ENCODE data around the gene RALB. TPM values are rescaled to one million over a fixed set of nuclear protein-coding genes. Genes with fewer than 3 reads are reported as not detected.

RALB gene
- total and polyA plus RNA-seq, 2 experiments from 2014 or later, result 15.2 to 17.4 TPM

GRCh38 chr2:120317180-120317533, 64.5 kb downstream of the RALB start (continued):
- TF ChIP-seq, protein P1, sequence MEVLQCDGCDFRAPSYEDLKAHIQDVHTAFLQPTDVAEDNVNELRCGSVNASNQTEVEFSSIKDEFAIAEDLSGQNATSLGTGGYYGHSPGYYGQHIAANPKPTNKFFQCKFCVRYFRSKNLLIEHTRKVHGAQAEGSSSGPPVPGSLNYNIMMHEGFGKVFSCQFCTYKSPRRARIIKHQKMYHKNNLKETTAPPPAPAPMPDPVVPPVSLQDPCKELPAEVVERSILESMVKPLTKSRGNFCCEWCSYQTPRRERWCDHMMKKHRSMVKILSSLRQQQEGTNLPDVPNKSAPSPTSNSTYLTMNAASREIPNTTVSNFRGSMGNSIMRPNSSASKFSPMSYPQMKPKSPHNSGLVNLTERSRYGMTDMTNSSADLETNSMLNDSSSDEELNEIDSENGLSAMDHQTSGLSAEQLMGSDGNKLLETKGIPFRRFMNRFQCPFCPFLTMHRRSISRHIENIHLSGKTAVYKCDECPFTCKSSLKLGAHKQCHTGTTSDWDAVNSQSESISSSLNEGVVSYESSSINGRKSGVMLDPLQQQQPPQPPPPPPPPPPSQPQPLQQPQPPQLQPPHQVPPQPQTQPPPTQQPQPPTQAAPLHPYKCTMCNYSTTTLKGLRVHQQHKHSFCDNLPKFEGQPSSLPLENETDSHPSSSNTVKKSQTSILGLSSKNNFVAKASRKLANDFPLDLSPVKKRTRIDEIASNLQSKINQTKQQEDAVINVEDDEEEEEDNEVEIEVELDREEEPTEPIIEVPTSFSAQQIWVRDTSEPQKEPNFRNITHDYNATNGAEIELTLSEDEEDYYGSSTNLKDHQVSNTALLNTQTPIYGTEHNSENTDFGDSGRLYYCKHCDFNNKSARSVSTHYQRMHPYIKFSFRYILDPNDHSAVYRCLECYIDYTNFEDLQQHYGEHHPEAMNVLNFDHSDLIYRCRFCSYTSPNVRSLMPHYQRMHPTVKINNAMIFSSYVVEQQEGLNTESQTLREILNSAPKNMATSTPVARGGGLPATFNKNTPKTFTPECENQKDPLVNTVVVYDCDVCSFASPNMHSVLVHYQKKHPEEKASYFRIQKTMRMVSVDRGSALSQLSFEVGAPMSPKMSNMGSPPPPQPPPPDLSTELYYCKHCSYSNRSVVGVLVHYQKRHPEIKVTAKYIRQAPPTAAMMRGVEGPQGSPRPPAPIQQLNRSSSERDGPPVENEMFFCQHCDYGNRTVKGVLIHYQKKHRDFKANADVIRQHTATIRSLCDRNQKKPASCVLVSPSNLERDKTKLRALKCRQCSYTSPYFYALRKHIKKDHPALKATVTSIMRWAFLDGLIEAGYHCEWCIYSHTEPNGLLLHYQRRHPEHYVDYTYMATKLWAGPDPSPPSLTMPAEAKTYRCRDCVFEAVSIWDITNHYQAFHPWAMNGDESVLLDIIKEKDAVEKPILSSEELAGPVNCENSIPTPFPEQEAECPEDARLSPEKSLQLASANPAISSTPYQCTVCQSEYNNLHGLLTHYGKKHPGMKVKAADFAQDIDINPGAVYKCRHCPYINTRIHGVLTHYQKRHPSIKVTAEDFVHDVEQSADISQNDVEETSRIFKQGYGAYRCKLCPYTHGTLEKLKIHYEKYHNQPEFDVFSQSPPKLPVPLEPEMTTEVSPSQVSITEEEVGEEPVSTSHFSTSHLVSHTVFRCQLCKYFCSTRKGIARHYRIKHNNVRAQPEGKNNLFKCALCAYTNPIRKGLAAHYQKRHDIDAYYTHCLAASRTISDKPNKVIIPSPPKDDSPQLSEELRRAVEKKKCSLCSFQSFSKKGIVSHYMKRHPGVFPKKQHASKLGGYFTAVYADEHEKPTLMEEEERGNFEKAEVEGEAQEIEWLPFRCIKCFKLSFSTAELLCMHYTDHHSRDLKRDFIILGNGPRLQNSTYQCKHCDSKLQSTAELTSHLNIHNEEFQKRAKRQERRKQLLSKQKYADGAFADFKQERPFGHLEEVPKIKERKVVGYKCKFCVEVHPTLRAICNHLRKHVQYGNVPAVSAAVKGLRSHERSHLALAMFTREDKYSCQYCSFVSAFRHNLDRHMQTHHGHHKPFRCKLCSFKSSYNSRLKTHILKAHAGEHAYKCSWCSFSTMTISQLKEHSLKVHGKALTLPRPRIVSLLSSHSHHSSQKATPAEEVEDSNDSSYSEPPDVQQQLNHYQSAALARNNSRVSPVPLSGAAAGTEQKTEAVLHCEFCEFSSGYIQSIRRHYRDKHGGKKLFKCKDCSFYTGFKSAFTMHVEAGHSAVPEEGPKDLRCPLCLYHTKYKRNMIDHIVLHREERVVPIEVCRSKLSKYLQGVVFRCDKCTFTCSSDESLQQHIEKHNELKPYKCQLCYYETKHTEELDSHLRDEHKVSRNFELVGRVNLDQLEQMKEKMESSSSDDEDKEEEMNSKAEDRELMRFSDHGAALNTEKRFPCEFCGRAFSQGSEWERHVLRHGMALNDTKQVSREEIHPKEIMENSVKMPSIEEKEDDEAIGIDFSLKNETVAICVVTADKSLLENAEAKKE (CRISPR knock-in tag; IDR thresholded peaks at IDR 0.05), result no peak
- TF ChIP-seq EZH2phosphoT487 (IDR thresholded peaks at IDR 0.05; ENCODE audit: unreplicated experiment) (no peak), REST (IDR thresholded peaks at IDR 0.05; ENCODE audit: unreplicated experiment) (no peak), NANOG (IDR thresholded peaks at IDR 0.05; ENCODE audit: borderline replicate concordance) (no peak), EZH2 (IDR thresholded peaks at IDR 0.05; ENCODE audit: low read depth, unreplicated experiment) (no peak), ZNF331 (CRISPR knock-in tag; IDR thresholded peaks at IDR 0.05; ENCODE audit: low read depth) (no peak)

- Histone ChIP-seq H3K9me2 (ENCODE audit: insufficient read depth) (no peaks in the 10 kb centered on the region), H3K4me2 (no peak overlapping the region), H3K4me1 (ENCODE audit: insufficient read depth) (no peaks in the 10 kb centered on the region), H3K4me3 (no peak overlapping the region), H3K27ac (ENCODE audit: low read depth) (no peak overlapping the region), H3K36me3 (ENCODE audit: insufficient read depth) (no peaks in the 10 kb centered on the region), H2AFZ (no peak overlapping the region), H4K20me1 (replicated peaks; ENCODE audit: insufficient read depth) (no peaks in the 10 kb centered on the region), H3K27me3 (ENCODE audit: insufficient read depth) (peaks cover 16% of the 10 kb centered on the region), H3F3A (replicated peaks; ENCODE audit: low read depth) (no peaks in the 10 kb centered on the region), H3K79me2 (replicated peaks; ENCODE audit: insufficient read depth) (no peaks in the 10 kb centered on the region)
- ATAC-seq, result no peak
- Mint-ChIP-seq H3K4me3 (no peak overlapping the region), H3K4me1 (peaks cover 8% of the 10 kb centered on the region), H3K36me3 (ENCODE audit: low read depth) (no peaks in the 10 kb centered on the region; the same call in 2 of the 3 replicates), H3K27me3 (ENCODE audit: insufficient read depth, low read depth, poor library complexity) (peaks cover 41% of the 10 kb centered on the region), H3K9me3 (no peaks in the 10 kb centered on the region; the same call in 2 of the 3 replicates), H3K27ac (no peak overlapping the region)
- no peak for DNase-seq (ENCODE audit: low spot score)
- TF ChIP-seq REST (IDR thresholded peaks at IDR 0.05; ENCODE audit: unreplicated experiment) (no peak), CREB1 (CRISPR knock-in tag; IDR thresholded peaks at IDR 0.05; ENCODE audit: low read depth) (no peak), STAT1 (IDR thresholded peaks at IDR 0.05; ENCODE audit: unreplicated experiment) (no peak), ETS1 (IDR thresholded peaks at IDR 0.05) (no peak), JUNB (IDR thresholded peaks at IDR 0.05; ENCODE audit: unreplicated experiment) (no peak), POLR2AphosphoS5 (IDR thresholded peaks at IDR 0.05; ENCODE audit: low read depth) (no peak), ZNF114 (CRISPR knock-in tag; IDR thresholded peaks at IDR 0.05) (no peak)
Measured at GRCh38 chr2:120317916-120318315, 65.3 kb downstream of the RALB start.

Measured in GM23338 (cell line).